ENCODE results near the gene PELI1. TPM values are rescaled to one million over a fixed set of nuclear protein-coding genes. Genes with fewer than 3 reads are reported as not detected.

PELI1 gene
- total and polyA plus RNA-seq, 2 donors (not counting 1 experiment from before 2014, with no cell fraction given), result 5.9 to 7.7 TPM

GRCh38 chr2:64090264-64090663, 54.0 kb downstream of the PELI1 start:
- H3K9ac ChIP-seq (ENCODE audit: insufficient read depth, low read length), result no peak overlapping the region
- no peaks in the 10 kb centered on the region for H3K4me1 ChIP-seq (ENCODE audit: control insufficient read depth, extremely low read depth, insufficient read depth, low read length)
- H4K20me1 ChIP-seq (ENCODE audit: control insufficient read depth, extremely low read depth, insufficient read depth, low read length), result no peaks in the 10 kb centered on the region
- no peak for DNase-seq (ENCODE audit: low read depth in 2 of 2)
- no peaks in the 10 kb centered on the region for H3K79me2 ChIP-seq (ENCODE audit: control insufficient read depth, insufficient read depth, low read length)
- H2AFZ ChIP-seq (ENCODE audit: low read length), result no peak overlapping the region
- H3K36me3 ChIP-seq (ENCODE audit: control insufficient read depth, insufficient read depth, low read length), result no peaks in the 10 kb centered on the region
- no peak overlapping the region for H3K27ac ChIP-seq (ENCODE audit: insufficient read depth, low read length)
- no peaks in the 10 kb centered on the region for H3K9me3 ChIP-seq (ENCODE audit: control insufficient read depth, insufficient read depth, low read depth, low read length)
- no peaks in the 10 kb centered on the region for H3K27me3 ChIP-seq (ENCODE audit: control insufficient read depth, insufficient read depth, low read length)
- H3K4me3 ChIP-seq (replicated peaks in 1 of 4; ENCODE audit: control extremely low read depth in 1 of 4, insufficient read depth in 1 of 4, low read depth in 3 of 4, low read length in 4 of 4), result no peak overlapping the region
- TF ChIP-seq, protein P1, sequence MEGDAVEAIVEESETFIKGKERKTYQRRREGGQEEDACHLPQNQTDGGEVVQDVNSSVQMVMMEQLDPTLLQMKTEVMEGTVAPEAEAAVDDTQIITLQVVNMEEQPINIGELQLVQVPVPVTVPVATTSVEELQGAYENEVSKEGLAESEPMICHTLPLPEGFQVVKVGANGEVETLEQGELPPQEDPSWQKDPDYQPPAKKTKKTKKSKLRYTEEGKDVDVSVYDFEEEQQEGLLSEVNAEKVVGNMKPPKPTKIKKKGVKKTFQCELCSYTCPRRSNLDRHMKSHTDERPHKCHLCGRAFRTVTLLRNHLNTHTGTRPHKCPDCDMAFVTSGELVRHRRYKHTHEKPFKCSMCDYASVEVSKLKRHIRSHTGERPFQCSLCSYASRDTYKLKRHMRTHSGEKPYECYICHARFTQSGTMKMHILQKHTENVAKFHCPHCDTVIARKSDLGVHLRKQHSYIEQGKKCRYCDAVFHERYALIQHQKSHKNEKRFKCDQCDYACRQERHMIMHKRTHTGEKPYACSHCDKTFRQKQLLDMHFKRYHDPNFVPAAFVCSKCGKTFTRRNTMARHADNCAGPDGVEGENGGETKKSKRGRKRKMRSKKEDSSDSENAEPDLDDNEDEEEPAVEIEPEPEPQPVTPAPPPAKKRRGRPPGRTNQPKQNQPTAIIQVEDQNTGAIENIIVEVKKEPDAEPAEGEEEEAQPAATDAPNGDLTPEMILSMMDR (conservative IDR thresholded peaks at IDR 0.05 in 1 of 2, IDR thresholded peaks at IDR 0.05 in 1 of 2; ENCODE audit: low read depth in 1 of 2, low read length in 2 of 2), result no peak
- no peak for TF ChIP-seq EZH2 (IDR thresholded peaks at IDR 0.05; ENCODE audit: low read length, missing control alignments)
- H3K4me2 ChIP-seq (ENCODE audit: extremely low read depth, insufficient read depth, low read length), result no peak overlapping the region

GRCh38 chr2:64086347-64087082, 57.7 kb downstream of the PELI1 start:
- H3K4me1 ChIP-seq (ENCODE audit: control insufficient read depth, extremely low read depth, insufficient read depth, low read length), result no peaks in the 10 kb centered on the region
- H2AFZ ChIP-seq (ENCODE audit: low read length), result no peak overlapping the region
- no peak overlapping the region for H3K27ac ChIP-seq (ENCODE audit: insufficient read depth, low read length)
- H3K36me3 ChIP-seq (ENCODE audit: control insufficient read depth, insufficient read depth, low read length), result no peaks in the 10 kb centered on the region
- H4K20me1 ChIP-seq (ENCODE audit: control insufficient read depth, extremely low read depth, insufficient read depth, low read length), result no peaks in the 10 kb centered on the region
- H3K79me2 ChIP-seq (ENCODE audit: control insufficient read depth, insufficient read depth, low read length), result no peaks in the 10 kb centered on the region
- no peak overlapping the region for H3K9ac ChIP-seq (ENCODE audit: insufficient read depth, low read length)
- no peaks in the 10 kb centered on the region for H3K27me3 ChIP-seq (ENCODE audit: control insufficient read depth, insufficient read depth, low read length)
- no peak overlapping the region for H3K4me2 ChIP-seq (ENCODE audit: extremely low read depth, insufficient read depth, low read length)
- no peak for TF ChIP-seq EZH2 (IDR thresholded peaks at IDR 0.05; ENCODE audit: low read length, missing control alignments)
- no peaks in the 10 kb centered on the region for H3K9me3 ChIP-seq (ENCODE audit: control insufficient read depth, insufficient read depth, low read depth, low read length)
- DNase-seq (ENCODE audit: low read depth in 2 of 2), result no peak
- no peak overlapping the region for H3K4me3 ChIP-seq (replicated peaks in 1 of 4; ENCODE audit: control extremely low read depth in 1 of 4, insufficient read depth in 1 of 4, low read depth in 3 of 4, low read length in 4 of 4)

DNA sequence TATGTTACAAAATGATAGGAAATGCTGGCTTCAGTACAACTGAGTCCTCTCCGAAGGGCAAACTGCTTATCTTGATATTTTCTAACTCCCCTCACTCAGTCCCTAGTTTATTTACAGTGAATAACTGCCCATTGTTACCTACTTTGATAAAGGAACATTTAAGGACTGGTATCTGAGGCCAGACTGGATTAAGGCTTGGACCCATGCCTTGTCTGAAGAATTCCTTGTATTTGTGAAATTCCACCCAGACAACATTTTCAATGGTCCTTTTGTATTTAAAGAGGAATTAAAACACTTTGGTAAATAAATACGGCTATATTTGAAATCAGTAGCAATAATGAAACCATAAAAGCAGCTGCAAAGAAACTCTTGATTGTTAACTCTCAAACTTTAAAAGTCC, 58.3 kb downstream of the PELI1 start:
- no peak overlapping the region for H3K4me2 ChIP-seq (ENCODE audit: extremely low read depth, insufficient read depth, low read length)
- no peak for DNase-seq (ENCODE audit: low read depth in 2 of 2)

More for the DNA sequence above, 58.3 kb downstream of the PELI1 start:
- Histone ChIP-seq H3K4me3 (replicated peaks in 1 of 4; ENCODE audit: control extremely low read depth in 1 of 4, insufficient read depth in 1 of 4, low read depth in 3 of 4, low read length in 4 of 4) (no peak overlapping the region), H2AFZ (ENCODE audit: low read length) (no peak overlapping the region), H3K79me2 (ENCODE audit: control insufficient read depth, insufficient read depth, low read length) (no peaks in the 10 kb centered on the region), H3K4me1 (ENCODE audit: control insufficient read depth, extremely low read depth, insufficient read depth, low read length) (no peaks in the 10 kb centered on the region), H3K27me3 (ENCODE audit: control insufficient read depth, insufficient read depth, low read length) (no peaks in the 10 kb centered on the region), H3K27ac (ENCODE audit: insufficient read depth, low read length) (no peak overlapping the region), H4K20me1 (ENCODE audit: control insufficient read depth, extremely low read depth, insufficient read depth, low read length) (no peaks in the 10 kb centered on the region), H3K36me3 (ENCODE audit: control insufficient read depth, insufficient read depth, low read length) (no peaks in the 10 kb centered on the region), H3K9ac (ENCODE audit: insufficient read depth, low read length) (no peak overlapping the region), H3K9me3 (ENCODE audit: control insufficient read depth, insufficient read depth, low read depth, low read length) (no peaks in the 10 kb centered on the region)
- TF ChIP-seq, protein P1 (conservative IDR thresholded peaks at IDR 0.05 in 1 of 2, IDR thresholded peaks at IDR 0.05 in 1 of 2; ENCODE audit: low read depth in 1 of 2, low read length in 2 of 2), result no peak
- TF ChIP-seq EZH2 (IDR thresholded peaks at IDR 0.05; ENCODE audit: low read length, missing control alignments), result no peak

Data from fibroblast of lung (primary cell).